Duodenal mucosa (tissue), 2 donors: ENCODE measurements around the gene DTNBP1.

Source experiments
- H3K27ac ChIP-seq: one replicate; pipeline ENCODE4 v1.7.0; 2013; ENCODE audit warnings: low read depth, low read length
- H3K27me3 ChIP-seq, 2 donors: one replicate each; pipeline ENCODE4 v1.7.0; 2013; ENCODE audit warnings: low read length in 2 of 2, control low read depth in 1 of 2; ENCODE audit not compliant: insufficient read depth in 2 of 2, control insufficient read depth in 1 of 2
- H3K36me3 ChIP-seq, 2 donors: one replicate each; pipeline ENCODE4 v1.7.0; 2013; ENCODE audit warnings: low read length in 2 of 2, control low read depth in 1 of 2; ENCODE audit not compliant: insufficient read depth in 2 of 2, control insufficient read depth in 1 of 2
- H3K4me1 ChIP-seq, 2 donors: one replicate each; pipeline ENCODE4 v1.7.0; 2013; ENCODE audit warnings: low read length in 2 of 2, control low read depth in 1 of 2; ENCODE audit not compliant: insufficient read depth in 2 of 2, control insufficient read depth in 1 of 2
- H3K4me3 ChIP-seq, 2 donors: one replicate each; pipeline ENCODE4 v1.7.0; 2013; ENCODE audit warnings: low read length in 2 of 2, low read depth in 1 of 2
- H3K9ac ChIP-seq, 2 donors: one replicate each; pipeline ENCODE4 v1.7.0; 2013; ENCODE audit warnings: low read length in 2 of 2, low read depth in 1 of 2
- H3K9me3 ChIP-seq, 2 donors: one replicate each; pipeline ENCODE4 v1.7.0; 2013; ENCODE audit warnings: low read length in 2 of 2, control low read depth in 1 of 2; ENCODE audit not compliant: control insufficient read depth in 1 of 2

The DTNBP1 gene

DNA sequence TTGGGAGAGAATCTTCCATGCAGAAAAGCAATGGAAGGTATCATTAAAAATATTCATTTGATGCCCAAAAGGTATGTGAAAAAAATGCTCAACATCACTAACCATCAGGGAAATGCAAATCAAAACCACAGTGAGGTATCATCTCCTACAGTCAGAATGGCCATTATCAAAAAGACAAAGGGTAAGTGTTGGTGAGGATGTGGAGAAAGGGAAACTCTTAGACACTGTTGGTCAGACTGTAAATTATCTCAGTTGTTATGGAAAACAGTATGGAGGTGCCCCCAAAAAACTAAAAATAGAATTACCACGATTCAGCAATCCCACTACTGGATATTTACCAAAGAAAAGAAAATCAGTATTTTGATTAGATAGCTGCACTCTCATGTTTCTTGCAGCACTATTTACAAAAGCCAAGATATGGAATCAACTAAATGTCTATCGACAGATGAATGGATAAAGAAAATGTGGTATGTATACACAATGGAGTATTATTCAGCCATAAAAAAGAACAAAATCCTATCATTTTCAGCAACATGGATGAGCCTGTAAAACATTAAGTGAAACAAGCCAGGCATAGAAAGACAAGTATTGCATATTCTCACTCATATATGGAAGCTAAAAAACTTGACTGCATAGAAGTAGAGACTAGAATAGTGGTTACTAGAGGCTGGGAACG is 84.0 kb downstream of the DTNBP1 start:
- Histone ChIP-seq H3K9ac (no peak overlapping the region), H3K36me3 (no peaks in the 10 kb centered on the region), H3K4me3 (no peak overlapping the region), H3K27ac (no peak overlapping the region), H3K4me1 (no peaks in the 10 kb centered on the region), H3K27me3 (no peaks in the 10 kb centered on the region), H3K9me3 (no peaks in the 10 kb centered on the region)

DNA sequence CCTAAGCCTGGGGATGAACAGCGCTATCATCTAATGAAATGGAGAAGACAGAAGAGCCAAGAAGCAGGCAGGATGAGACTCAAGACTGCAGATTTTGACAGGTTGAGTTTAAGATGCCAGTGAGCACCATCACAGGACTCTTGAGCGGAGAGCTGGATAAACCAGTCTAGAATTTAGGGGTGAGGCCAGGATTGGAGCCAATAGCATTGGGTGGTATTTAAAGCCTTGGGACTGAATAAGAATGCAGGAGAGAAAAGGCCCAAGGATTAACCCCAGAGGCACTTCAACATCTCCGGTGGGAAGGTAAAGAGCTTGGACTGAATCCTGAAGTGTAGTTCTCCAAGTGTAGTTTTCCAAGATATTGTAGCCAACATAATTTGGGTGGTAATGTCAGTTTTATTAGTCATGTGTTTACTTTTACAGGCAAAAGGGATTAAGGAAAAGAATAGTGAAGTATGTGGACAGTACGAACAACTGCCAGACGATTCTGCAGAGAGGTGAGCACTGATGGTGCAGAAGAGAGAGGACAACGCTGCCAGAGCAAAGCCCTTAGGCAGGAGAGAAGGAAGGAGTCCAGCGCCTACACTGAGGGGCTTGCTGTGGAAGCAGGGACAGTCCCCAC is 85.2 kb downstream of the DTNBP1 start:
- H3K9ac ChIP-seq: no peak overlapping the region

DNA sequence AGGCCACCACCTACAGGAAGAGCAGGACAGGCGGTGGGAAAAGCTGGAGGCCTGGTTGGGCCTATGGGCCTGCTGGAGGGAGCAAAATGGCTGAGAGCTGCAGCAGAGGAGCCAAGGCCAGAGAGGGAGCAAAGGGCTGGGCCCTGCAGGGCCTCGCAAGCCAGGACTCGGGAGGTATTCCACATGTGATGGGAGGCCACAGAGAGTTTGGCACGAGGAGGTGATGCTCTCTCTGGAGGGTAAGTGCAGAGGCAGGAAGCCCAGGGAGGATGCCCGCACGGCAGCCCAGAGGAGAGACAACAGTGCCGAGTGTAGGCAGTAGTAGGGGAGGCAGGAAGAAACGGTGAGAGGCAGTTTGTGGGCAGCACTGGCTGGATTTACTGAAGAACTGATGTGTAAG is 85.7 kb downstream of the DTNBP1 start:
- H3K9me3 ChIP-seq: no peaks in the 10 kb centered on the region
- no peaks in the 10 kb centered on the region for H3K36me3 ChIP-seq
- no peak overlapping the region for H3K4me3 ChIP-seq

More for the DNA sequence above, 85.2 kb downstream of the DTNBP1 start:
- H3K4me1 ChIP-seq: no peaks in the 10 kb centered on the region
- no peaks in the 10 kb centered on the region for H3K36me3 ChIP-seq
- no peaks in the 10 kb centered on the region for H3K27me3 ChIP-seq
- H3K4me3 ChIP-seq: no peak overlapping the region
- H3K9me3 ChIP-seq: no peaks in the 10 kb centered on the region
- H3K27ac ChIP-seq: no peak overlapping the region

DNA sequence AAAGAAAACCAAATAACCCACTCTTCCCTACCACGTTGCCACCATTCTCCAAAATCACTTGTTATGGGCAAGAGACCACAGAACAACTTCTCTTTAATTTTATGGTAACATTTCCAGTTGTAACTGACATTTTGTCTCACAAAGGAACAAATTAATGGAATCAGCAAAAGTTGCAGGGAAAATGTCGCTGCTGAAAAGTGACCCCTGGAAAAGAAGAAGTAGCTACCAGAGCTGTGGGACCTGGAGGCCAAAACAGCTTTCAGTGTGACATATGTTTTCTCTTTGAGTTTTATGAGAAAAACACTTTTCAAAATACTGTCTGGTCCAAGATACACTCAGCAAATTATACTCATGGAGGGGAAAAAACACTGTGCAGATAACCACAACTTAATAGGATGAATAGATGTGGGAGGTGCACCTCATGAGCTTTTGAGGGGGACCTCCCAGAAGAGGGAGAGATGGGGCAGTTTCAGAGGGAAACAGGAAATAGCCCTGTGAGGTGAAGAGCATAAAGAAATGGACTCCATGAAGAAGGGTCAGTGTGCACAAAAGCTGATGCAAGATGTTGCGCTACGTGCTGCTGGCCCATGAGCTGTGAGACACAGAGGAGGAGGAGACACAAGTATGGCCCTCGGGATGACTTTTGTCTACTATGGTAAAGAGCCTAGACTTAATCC is 87.3 kb downstream of the DTNBP1 start:
- no peaks in the 10 kb centered on the region for H3K9me3 ChIP-seq
- no peak overlapping the region for H3K4me3 ChIP-seq
- no peak overlapping the region for H3K27ac ChIP-seq
- no peaks in the 10 kb centered on the region for H3K27me3 ChIP-seq
- no peaks in the 10 kb centered on the region for H3K36me3 ChIP-seq
- H3K4me1 ChIP-seq: no peaks in the 10 kb centered on the region
- H3K9ac ChIP-seq: no peak overlapping the region

More for the DNA sequence above, 85.7 kb downstream of the DTNBP1 start:
- Histone ChIP-seq H3K4me1 (no peaks in the 10 kb centered on the region), H3K9ac (no peak overlapping the region), H3K27ac (no peak overlapping the region), H3K27me3 (no peaks in the 10 kb centered on the region)

DNA sequence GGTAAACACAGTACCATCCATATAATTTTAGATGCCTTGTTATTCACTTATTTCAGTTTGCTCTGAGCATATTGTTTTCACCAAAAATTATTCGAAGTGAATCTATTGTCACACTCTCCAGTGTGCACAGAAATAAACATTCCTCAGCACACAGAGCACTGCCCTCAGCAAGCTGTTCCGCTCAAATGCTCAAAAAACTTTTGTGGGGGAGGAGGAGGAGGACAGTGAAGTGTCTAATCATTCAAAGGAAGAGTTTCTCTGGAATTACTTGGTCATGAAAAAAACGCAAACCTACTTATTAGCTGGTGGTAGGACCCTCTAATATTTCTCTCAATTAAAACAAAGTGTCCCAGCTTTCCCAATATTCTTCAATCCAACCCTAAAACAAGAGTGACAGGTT is 88.3 kb downstream of the DTNBP1 start:
- H3K4me3 ChIP-seq: no peak overlapping the region
- no peak overlapping the region for H3K9ac ChIP-seq
- H3K36me3 ChIP-seq: no peaks in the 10 kb centered on the region
- H3K27me3 ChIP-seq: no peaks in the 10 kb centered on the region
- H3K4me1 ChIP-seq: no peaks in the 10 kb centered on the region
- H3K9me3 ChIP-seq: no peaks in the 10 kb centered on the region
- no peak overlapping the region for H3K27ac ChIP-seq

DNA sequence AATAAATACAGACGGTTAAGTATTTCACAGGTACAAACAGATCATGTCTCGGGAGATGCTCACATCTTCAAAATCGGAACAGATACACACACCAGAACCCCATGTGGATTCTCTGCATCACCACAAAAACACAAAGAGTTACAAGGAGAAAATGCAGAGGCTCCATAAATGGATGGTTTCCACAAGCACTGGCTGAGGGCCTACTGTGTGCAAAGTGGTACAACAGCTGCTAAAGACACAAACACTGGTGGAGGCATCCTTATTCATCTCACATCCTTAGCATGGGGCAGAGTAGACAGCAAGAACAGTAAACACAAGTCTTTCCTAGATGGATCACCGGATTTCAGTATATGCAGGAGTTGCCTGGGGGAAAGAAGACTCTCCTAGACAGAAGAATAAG is 88.8 kb downstream of the DTNBP1 start:
- H3K9me3 ChIP-seq: no peaks in the 10 kb centered on the region
- H3K36me3 ChIP-seq: no peaks in the 10 kb centered on the region
- H3K9ac ChIP-seq: no peak overlapping the region
- H3K4me1 ChIP-seq: peaks cover 0 to under 1% of the 10 kb centered on the region in 2 donors
- no peak overlapping the region for H3K4me3 ChIP-seq
- H3K27ac ChIP-seq: no peak overlapping the region
- H3K27me3 ChIP-seq: no peaks in the 10 kb centered on the region

DNA sequence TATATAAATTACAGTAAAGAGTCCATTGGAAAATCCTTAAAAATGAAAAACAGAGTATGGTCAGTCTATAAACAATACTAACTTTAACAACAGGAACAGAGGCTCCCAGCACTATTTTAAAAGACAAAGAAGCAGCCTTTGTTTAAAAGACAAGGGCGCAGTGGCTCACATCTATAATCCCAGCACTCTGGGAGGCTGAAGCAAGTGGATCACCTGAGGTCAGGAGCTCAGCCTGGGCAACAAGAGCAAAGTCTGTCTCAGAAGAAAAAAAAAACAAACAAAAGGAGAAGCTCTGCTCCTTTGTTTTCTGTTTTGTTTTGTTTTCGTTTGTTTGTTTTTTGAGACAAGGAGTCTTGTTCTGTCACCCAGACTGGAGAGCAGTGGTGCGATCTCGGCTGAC is 89.4 kb downstream of the DTNBP1 start:
- Histone ChIP-seq H3K4me1 (peaks cover 3 to 4% of the 10 kb centered on the region in 2 donors), H3K36me3 (no peaks in the 10 kb centered on the region), H3K27ac (no peak overlapping the region), H3K9me3 (no peaks in the 10 kb centered on the region), H3K4me3 (no peak overlapping the region), H3K27me3 (no peaks in the 10 kb centered on the region), H3K9ac (no peak overlapping the region)

DNA sequence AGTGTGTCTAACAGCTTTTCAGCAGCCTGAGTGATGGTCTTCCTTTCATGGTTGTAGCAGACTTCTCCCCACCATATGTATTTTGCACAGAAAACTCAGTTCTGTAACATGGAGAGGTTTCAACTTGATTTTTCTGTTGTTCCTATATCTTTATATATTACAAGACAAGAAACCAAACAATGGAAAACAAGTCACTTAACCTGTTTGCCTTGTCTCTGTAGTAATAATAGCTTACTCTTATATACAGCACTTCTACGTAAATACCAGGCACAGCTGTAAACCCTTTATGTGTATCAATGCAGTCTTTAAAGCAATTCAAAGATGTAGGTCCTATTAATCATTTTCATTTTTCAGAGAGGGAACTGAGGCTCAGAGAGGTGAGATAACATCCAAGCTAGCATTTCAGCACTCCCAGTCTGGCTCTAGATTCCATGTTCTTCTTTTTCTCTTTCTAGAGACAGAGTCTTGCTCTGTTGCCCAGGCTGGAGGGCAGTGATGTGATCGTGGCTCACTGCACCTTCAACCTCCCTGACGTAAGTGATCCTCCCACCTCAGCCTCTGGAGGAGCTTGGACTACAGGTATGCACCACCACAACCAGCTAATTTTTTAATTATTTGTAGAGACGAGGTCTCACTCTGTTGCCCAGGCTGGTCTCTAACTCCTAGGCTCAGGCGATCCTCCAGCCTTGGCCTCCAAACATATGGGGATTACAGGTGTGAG is 90.4 kb downstream of the DTNBP1 start:
- Histone ChIP-seq H3K4me3 (no peak overlapping the region), H3K27ac (no peak overlapping the region), H3K4me1 (peaks cover 3 to 4% of the 10 kb centered on the region in 2 donors), H3K27me3 (no peaks in the 10 kb centered on the region), H3K36me3 (no peaks in the 10 kb centered on the region), H3K9ac (no peak overlapping the region), H3K9me3 (no peaks in the 10 kb centered on the region)

DNA sequence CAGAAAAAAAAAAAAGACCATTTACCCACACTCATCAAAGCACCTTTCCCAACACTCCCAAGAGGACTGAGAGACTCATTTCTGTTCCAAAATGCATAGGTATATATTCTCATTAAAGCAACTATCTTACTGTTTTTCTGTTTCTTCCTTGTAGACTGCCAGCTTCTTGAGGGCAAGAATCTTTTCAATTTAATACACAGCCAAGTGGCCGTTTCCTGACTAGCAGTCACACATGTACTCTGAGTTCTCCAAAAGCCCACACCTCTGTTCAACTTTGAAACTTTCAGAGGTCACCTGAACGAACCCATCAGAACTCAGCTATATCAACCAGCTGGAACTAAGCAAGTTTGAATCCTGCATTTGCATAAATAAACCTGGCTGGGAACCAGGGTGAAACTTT is 92.7 kb downstream of the DTNBP1 start:
- Histone ChIP-seq H3K27me3 (no peaks in the 10 kb centered on the region), H3K27ac (no peak overlapping the region), H3K9ac (no peak overlapping the region), H3K4me1 (peaks cover 3 to 4% of the 10 kb centered on the region in 2 donors), H3K36me3 (no peaks in the 10 kb centered on the region), H3K9me3 (no peaks in the 10 kb centered on the region), H3K4me3 (no peak overlapping the region)
